ENCODE measurements around the gene CRPPA. TPM values are rescaled to one million over a fixed set of nuclear protein-coding genes. Genes with fewer than 3 reads are reported as not detected.
A peak's percentile ranks its signal among the peaks of the same experiment; 100 is the strongest.

The CRPPA gene
- total and polyA plus RNA-seq, 2 of the 13 experiments (the other 11 are each of a cell fraction or from before 2014, with no cell fraction given), result 0.16 to 1.3 TPM

DNA sequence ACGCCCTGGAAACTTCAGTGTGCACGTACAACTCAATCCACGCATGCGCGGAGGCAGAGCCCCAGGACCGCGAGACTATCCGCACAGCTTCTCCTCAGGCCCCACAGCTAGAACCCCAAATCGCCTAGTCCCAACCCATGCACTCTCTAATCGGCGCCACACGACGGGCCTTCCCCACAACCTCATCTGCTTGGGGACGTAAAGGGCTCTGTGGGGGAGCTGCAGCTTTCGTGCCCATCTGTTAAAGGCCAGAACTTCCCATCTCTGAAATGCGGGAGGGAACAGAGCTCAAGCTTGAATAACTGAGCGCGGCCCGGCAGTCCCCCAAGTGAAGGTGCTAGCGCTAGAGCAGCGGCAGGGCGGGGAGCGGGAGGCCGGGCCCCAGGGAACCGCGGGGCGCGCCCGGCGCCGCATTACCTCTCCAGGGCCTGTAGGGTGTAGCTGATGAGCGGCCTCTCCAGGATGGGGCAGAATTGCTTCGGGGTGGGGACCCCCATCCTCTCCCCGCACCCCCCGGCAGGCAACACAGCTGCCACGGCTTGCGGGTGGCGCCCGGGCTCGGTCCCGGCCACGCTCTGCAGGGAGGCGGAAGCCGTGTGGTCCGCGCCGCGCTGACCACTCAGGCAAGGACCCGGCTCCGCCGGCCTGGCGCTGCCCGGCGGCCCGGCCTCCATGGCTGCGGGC lies 547 bp downstream of the CRPPA start (continued):
- TF ChIP-seq, protein P1, sequence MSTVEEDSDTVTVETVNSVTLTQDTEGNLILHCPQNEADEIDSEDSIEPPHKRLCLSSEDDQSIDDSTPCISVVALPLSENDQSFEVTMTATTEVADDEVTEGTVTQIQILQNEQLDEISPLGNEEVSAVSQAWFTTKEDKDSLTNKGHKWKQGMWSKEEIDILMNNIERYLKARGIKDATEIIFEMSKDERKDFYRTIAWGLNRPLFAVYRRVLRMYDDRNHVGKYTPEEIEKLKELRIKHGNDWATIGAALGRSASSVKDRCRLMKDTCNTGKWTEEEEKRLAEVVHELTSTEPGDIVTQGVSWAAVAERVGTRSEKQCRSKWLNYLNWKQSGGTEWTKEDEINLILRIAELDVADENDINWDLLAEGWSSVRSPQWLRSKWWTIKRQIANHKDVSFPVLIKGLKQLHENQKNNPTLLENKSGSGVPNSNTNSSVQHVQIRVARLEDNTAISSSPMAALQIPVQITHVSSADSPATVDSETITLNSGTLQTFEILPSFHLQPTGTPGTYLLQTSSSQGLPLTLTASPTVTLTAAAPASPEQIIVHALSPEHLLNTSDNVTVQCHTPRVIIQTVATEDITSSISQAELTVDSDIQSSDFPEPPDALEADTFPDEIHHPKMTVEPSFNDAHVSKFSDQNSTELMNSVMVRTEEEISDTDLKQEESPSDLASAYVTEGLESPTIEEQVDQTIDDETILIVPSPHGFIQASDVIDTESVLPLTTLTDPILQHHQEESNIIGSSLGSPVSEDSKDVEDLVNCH (CRISPR knock-in tag; IDR thresholded peaks at IDR 0.05), result 0 out of 2 replicates have a peak, but pooled peaks have one; percentile 37
- TF ChIP-seq ZSCAN25 (CRISPR knock-in tag; IDR thresholded peaks at IDR 0.05), result peak; percentile 36; the same call in 1 of the 2 replicates
- 0 out of 2 replicates have a peak, but pooled peaks have one; percentile 42 for TF ChIP-seq ZZZ3 (CRISPR knock-in tag; IDR thresholded peaks at IDR 0.05; ENCODE audit: borderline replicate concordance)
- TF ChIP-seq ZNF749 (CRISPR knock-in tag; IDR thresholded peaks at IDR 0.05; ENCODE audit: borderline replicate concordance), result 0 out of 2 replicates have a peak, but pooled peaks have one; percentile 16
- TF ChIP-seq ZNF143 (CRISPR knock-in tag; IDR thresholded peaks at IDR 0.05), result peak; percentile 5; the same call in 1 of the 2 replicates
- TF ChIP-seq ZNF724P (CRISPR knock-in tag; IDR thresholded peaks at IDR 0.05; ENCODE audit: borderline replicate concordance), result peak; percentile 11; the same call in 1 of the 2 replicates
- no peak for TF ChIP-seq RELA (CRISPR knock-in tag; IDR thresholded peaks at IDR 0.05)
- TF ChIP-seq, protein P2, sequence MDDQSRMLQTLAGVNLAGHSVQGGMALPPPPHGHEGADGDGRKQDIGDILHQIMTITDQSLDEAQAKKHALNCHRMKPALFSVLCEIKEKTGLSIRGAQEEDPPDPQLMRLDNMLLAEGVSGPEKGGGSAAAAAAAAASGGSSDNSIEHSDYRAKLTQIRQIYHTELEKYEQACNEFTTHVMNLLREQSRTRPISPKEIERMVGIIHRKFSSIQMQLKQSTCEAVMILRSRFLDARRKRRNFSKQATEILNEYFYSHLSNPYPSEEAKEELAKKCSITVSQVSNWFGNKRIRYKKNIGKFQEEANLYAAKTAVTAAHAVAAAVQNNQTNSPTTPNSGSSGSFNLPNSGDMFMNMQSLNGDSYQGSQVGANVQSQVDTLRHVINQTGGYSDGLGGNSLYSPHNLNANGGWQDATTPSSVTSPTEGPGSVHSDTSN (CRISPR knock-in tag; IDR thresholded peaks at IDR 0.05; ENCODE audit: borderline replicate concordance), result 0 out of 2 replicates have a peak, but pooled peaks have one; percentile 69
- no peak for TF ChIP-seq ZBTB1 (CRISPR knock-in tag; IDR thresholded peaks at IDR 0.05; ENCODE audit: borderline replicate concordance)
- peak; percentile 95; the same call in 1 of the 2 replicates for TF ChIP-seq ZNF572 (CRISPR knock-in tag; IDR thresholded peaks at IDR 0.05)
- TF ChIP-seq, protein P3, sequence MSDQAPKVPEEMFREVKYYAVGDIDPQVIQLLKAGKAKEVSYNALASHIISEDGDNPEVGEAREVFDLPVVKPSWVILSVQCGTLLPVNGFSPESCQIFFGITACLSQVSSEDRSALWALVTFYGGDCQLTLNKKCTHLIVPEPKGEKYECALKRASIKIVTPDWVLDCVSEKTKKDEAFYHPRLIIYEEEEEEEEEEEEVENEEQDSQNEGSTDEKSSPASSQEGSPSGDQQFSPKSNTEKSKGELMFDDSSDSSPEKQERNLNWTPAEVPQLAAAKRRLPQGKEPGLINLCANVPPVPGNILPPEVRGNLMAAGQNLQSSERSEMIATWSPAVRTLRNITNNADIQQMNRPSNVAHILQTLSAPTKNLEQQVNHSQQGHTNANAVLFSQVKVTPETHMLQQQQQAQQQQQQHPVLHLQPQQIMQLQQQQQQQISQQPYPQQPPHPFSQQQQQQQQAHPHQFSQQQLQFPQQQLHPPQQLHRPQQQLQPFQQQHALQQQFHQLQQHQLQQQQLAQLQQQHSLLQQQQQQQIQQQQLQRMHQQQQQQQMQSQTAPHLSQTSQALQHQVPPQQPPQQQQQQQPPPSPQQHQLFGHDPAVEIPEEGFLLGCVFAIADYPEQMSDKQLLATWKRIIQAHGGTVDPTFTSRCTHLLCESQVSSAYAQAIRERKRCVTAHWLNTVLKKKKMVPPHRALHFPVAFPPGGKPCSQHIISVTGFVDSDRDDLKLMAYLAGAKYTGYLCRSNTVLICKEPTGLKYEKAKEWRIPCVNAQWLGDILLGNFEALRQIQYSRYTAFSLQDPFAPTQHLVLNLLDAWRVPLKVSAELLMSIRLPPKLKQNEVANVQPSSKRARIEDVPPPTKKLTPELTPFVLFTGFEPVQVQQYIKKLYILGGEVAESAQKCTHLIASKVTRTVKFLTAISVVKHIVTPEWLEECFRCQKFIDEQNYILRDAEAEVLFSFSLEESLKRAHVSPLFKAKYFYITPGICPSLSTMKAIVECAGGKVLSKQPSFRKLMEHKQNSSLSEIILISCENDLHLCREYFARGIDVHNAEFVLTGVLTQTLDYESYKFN (CRISPR knock-in tag; conservative IDR thresholded peaks at IDR 0.05), result peak; percentile 39
- TF ChIP-seq, protein P4, sequence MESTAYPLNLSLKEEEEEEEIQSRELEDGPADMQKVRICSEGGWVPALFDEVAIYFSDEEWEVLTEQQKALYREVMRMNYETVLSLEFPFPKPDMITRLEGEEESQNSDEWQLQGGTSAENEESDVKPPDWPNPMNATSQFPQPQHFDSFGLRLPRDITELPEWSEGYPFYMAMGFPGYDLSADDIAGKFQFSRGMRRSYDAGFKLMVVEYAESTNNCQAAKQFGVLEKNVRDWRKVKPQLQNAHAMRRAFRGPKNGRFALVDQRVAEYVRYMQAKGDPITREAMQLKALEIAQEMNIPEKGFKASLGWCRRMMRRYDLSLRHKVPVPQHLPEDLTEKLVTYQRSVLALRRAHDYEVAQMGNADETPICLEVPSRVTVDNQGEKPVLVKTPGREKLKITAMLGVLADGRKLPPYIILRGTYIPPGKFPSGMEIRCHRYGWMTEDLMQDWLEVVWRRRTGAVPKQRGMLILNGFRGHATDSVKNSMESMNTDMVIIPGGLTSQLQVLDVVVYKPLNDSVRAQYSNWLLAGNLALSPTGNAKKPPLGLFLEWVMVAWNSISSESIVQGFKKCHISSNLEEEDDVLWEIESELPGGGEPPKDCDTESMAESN (CRISPR knock-in tag; conservative IDR thresholded peaks at IDR 0.05), result peak; percentile 66; the same call in 1 of the 2 replicates
- TF ChIP-seq, protein P5, sequence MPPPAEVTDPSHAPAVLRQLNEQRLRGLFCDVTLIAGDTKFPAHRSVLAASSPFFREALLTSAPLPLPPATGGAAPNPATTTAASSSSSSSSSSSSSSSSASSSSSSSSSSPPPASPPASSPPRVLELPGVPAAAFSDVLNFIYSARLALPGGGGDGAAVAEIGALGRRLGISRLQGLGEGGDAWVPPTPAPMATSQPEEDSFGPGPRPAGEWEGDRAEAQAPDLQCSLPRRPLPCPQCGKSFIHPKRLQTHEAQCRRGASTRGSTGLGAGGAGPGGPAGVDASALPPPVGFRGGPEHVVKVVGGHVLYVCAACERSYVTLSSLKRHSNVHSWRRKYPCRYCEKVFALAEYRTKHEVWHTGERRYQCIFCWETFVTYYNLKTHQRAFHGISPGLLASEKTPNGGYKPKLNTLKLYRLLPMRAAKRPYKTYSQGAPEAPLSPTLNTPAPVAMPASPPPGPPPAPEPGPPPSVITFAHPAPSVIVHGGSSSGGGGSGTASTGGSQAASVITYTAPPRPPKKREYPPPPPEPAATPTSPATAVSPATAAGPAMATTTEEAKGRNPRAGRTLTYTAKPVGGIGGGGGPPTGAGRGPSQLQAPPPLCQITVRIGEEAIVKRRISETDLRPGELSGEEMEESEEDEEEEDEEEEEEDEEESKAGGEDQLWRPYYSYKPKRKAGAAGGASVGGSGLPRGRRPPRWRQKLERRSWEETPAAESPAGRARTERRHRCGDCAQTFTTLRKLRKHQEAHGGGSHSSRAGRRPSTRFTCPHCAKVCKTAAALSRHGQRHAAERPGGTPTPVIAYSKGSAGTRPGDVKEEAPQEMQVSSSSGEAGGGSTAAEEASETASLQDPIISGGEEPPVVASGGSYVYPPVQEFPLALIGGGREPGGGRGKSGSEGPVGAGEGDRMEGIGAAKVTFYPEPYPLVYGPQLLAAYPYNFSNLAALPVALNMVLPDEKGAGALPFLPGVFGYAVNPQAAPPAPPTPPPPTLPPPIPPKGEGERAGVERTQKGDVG (CRISPR knock-in tag; IDR thresholded peaks at IDR 0.05; ENCODE audit: borderline replicate concordance), result no peak
- TF ChIP-seq IRX3 (CRISPR knock-in tag; IDR thresholded peaks at IDR 0.05; ENCODE audit: borderline replicate concordance, low read depth), result no peak
